Activated CD8-positive, alpha-beta memory T cell treated with anti-CD3 and anti-CD28 coated beads, Interleukin-2, amount 50 U/mL, for 48 hours (primary cell): ENCODE results near the gene THSD4.
"Not testable (repeated sequence)": the region's sequence is repeated elsewhere in the genome, so short reads cannot be mapped to it uniquely, and the experiment has no call there.

Source experiments
- DNase-seq: peaks from one replicate; pipeline ENCODE4 v3.0.0-alpha.2; 2020

Gene THSD4

DNA sequence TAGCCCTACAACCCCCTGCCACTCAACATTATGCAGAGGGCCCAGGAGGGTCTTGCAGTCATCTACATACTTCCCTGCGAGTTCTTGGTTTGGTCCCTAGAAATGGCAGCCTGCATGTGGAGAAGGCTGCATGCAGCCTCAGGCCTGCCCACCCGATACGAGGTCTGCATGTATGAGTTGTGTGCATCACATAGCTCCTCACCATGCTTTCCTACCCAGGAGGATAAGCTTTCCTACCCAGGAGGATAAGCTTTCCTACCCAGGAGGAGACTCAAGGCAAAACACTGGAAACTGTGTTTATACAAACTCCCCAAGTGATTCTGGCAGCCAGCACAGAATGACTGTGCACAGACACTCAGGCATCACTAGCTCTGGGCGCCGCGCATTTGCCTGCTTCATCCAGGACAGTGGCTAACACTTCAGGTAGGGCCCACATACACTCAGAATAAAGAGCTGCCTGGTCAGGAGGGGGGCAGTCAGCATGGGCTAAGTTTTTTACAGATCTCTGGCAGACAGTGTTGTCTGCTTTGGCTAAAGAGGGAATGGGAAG is 187.7 kb downstream of the THSD4 start:
- DNase-seq = no peak

DNA sequence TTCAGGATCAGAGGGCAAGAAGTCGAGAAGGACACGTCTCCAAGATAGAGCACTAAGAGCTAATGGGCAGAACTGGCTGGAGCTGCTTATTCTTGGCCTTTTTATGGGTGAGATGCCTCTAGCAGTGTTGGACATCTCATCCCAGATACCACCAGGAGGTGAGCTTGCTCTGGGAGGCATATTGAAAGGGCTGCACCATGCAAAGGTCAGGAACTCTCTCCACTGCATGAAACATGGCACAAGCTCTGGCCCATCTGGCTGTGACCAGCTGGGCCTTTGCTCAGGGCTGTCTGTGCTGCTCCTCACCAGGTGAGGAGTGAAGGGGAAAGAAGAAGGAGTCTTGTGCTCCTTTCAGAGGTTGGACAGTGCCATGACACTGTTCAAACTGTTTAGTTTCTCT is 188.7 kb downstream of the THSD4 start:
- no peak for DNase-seq

DNA sequence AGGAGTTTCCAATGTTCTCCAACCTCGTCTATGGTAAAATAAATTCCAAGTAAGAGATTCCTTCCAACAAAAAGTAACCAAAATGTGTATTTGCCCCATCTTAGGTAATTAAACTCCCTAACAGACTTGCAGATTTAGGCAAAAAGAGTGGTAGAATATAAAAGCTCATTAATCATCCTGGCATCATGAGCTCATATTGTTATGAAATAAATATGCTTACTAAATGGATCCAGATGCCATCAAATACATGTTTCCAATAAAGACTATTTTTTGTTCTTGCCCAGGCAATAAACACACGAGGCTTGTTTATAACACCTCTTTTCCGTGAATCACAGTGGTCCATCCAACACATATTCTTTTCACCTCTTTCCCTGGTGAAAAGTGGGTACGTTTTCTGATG is 189.4 kb downstream of the THSD4 start:
- DNase-seq = no peak

DNA sequence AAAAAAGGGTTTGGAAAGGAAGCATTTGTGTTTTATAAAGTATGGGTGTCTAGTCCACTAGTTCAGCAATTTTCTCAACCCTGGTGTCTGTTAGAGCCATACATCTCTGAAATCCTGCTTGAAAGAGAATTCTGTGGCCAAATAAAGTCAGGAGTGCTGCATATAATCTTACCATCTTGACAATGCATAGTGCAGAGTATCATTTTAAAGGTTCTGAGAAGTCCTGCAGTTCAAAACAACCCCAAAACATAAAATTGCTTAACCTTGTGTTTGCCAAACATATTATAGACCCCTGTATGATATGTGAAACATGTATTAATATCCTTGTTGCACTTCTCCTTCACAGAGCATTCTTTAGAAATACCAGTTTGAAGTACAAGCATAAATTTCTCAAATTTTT is 191.3 kb downstream of the THSD4 start:
- no peak for DNase-seq

DNA sequence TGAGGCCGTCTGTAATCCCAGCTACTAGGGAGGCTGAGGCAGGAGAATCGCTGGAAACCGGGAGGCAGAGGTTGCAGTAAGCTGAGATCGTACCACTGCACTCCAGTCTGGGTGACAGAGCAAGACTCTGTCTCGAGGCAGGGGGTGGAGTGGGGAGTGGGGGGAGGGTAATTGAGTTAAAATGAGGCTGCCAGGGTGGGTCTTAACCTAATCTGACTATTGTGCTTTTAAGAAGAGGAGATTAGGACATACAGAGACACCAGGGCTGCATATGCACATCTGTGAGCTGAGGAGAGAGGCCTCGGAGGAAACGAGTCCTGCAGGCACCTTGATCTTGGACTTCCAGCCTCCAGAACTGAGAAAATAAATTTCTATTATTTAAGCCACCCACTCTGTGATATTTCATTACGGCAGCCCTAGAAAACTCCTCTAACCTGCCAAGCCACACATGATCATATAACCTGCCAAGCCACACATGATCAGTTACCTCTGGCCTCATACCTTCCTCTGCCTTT is 197.0 kb downstream of the THSD4 start:
- DNase-seq = no peak

DNA sequence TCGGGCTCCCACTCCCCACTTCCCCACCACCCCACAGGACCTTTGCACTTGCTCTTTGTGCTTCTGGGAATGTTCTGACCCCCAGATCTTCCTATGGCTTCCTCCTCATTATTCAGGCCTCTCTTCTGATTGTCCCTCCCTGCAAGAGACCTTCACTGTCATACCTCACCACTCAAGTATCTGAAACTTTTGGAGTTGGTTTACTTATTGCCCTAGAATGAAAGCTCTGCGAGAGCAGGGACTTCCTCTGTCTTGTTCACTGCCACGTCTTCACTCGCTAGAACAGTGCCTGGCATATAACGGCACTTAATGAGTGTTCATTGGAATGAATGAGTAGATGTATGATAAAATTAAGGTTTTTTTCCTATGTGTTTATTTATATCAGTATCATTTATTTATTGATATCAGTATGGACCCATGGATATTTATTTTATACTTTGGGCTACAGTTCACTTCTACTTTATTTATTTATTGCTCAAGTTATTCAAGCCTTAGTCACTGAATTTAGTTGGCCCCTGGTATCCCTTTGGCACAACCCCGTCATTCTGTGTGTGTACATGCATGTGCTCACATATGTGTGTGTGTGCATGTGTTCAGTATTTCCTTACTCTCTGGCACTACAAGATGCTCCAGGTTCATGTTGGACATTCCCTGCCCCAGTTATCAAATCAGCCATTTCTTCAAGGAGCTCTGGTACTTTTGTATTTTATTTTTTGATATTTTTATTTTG is 197.6 kb downstream of the THSD4 start:
- DNase-seq = no peak

DNA sequence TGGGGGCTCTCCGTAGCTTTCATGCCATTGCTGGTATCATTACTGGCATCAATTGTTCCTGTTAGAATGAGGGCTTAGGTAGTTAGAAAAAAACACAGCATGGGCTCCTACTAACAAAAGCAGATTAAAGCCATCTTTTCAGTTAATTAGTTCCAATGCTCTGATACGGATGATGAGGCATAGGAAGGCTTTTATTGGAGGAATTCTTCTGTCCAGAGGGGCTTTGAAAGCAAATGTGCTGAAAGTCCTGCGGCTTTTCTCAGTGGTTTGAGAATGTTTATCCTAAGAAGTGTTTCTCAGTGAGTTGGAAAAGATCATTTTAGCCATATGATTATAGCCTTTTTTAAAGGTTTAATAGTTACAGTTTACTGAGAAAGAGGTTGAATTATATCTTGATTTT is 198.5 kb downstream of the THSD4 start:
- DNase-seq = no peak

DNA sequence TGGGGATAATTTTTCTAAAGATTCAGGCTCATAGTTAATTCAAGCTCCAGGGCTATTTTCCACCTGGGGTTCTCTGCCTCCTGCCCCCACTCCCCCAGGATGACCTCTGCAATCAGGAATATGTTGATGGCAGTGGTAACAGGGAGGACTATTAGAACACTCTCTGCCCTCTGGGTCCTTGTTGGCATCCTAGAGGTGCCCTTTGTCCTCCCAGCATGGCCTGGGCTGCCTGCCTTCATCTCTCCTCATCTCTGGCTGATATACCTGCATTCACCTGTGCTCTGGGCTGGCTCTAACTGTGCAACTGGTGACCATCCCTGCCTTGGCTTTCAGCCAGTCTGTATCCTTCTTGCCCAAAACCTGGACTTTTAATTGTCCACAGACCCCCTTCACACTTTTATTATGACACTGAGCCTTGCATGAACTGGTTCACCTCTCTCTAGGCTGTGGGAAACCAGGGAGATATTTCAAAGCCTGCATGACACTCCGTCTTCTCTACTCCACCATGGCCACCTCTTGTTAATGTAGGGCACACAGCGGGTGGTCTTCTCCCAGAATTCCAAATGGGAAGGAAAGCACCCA is 199.8 kb downstream of the THSD4 start:
- no peak for DNase-seq

DNA sequence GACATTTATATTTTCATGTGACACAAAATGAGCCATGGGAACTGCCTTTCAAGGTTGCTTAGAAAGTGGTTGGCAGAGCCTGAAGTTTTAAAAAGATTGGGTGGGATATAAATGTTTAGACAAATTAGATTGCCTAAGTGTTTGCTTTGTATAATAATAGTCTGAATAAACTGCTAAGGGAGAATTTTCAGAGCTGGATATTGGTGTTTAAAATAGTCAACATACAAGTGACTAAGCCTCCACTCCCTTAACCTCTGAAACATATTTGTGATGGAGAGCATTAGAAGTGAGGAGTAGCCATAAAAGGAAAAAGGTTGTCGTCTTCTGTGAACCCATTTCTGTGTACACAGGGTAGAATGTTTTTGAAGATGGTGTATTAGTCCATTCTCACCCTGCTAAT is 201.6 kb downstream of the THSD4 start:
- DNase-seq = no peak

DNA sequence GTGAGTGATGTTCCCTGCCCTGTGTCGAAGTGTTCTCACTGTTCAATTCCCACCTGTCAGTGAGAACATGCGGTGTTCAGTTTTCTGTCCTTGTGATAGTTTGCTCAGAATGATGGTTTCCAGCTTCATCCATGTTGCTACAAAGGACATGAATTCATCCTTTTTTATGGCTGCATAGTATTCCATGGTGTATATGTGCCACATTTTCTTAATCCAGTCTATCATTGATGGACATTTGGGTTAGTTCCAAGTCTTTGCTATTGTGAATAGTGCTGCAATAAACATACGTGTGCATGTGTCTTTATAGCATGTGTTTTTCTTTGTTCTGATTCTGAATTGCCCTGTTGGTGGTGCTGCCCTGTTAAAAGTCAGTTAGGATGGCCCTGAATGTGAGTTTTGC is 204.2 kb downstream of the THSD4 start:
- not testable (repeated sequence) for DNase-seq

DNA sequence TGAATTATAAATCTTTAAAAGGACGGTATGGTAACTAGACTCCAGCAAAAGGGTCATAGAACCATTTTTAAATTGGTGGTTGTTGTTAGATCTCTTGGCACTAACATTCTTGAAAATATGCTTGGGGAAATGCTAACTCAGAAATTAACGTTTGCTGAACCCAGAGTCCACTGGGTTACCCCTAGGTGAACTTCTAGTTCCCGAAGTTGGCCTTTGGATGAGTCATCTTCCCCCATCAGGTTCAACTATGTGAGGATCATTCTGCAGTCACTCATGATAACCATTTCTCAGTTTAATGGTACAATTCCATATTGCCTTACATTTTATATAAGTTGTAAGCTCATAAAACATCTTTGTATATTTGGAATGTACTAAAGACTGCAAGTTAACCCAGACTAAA is 204.7 kb downstream of the THSD4 start:
- no peak for DNase-seq

DNA sequence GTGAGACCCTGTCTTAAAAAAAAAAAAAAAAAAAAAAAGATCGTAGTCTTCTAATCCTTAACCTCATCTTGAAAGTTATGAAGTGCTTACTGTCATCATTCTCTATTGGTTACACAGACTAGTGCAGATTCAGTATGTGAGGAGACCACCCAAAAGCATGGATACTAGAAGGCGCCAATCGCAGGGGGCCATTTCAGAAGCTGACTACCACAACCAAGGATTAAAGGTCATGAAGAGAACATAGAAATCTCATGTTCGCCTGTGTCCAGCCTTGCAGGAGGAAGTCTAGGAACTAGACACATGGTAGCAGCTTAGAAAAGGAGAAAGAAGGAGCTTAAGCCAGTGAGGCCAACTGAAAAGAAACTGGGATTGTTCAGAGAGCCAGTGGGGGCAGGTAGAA is 207.8 kb downstream of the THSD4 start:
- DNase-seq = no peak

DNA sequence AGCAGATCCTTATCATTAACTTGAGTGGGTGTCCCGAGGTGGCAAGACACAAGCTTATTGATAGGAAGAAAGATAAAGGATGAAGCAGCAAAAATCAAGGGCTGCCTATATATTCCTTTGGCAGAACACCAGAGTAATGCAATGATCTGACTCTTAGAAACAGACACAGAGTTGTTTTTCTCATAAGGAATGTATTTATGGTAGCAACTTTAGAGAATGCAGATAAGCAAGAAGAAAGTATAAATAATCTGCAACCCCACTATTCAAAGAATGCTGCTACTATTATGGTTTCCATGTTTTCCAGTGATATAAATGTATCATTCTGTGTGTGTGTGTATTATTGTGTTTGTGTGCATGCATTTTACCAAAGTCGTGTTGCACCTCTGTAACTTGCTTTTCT is 208.3 kb downstream of the THSD4 start:
- no peak for DNase-seq

DNA sequence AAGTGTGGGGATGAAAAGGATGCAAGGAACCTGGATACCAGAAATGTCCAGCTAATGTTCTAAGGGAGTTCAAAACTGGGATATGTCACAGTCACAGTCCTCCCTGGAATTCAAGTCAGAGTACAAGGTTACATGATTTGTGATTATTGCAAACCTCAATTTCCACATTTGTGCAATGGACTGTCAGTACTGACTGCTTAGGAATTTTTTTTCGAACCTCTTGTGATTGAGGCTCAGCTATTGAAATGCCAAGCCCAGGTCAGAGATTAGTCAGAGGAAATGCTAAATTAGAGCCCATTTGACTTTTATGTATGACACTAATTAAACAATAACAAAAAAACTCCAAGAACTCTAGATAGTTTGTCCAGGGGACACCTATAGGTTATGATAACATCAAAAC is 210.2 kb downstream of the THSD4 start:
- no peak for DNase-seq

DNA sequence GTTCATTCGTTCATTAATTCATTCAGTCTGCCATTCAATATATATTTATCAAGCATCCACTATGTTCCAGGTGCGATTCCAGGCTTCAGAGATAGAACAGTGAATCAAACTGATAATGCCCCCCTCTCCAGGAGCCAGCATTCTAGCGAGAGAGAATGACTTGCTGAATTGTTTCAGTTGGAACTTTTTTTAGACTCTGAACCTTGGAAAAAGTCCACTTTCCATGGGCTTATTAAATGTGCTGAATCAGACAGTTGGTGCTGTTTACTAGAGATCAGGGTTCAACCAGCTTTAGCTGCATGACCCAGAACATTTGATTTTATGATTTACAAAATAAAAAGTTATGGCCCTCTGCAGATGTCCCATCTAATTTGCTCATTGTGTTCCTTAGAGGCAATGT is 213.2 kb downstream of the THSD4 start:
- no peak for DNase-seq

DNA sequence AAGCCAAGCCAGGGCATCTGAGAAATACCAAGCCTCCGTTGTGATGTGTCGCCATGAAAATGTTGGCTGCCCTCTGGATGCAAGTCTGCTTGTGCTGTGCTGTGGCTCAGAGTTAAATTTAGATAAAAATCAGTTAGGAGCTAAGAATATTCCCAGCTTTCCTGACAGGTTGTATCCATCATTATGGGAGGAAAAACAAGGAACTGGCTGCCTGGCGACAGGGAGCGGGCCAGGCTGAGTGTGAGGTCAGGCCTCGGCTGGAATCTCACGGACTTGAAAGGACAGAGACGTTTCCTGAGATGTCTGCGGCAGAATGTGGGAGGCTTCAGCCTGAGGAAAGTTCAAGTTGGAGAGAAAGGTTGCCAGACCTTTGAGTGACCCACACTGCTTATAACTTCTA is 213.8 kb downstream of the THSD4 start:
- DNase-seq = no peak

DNA sequence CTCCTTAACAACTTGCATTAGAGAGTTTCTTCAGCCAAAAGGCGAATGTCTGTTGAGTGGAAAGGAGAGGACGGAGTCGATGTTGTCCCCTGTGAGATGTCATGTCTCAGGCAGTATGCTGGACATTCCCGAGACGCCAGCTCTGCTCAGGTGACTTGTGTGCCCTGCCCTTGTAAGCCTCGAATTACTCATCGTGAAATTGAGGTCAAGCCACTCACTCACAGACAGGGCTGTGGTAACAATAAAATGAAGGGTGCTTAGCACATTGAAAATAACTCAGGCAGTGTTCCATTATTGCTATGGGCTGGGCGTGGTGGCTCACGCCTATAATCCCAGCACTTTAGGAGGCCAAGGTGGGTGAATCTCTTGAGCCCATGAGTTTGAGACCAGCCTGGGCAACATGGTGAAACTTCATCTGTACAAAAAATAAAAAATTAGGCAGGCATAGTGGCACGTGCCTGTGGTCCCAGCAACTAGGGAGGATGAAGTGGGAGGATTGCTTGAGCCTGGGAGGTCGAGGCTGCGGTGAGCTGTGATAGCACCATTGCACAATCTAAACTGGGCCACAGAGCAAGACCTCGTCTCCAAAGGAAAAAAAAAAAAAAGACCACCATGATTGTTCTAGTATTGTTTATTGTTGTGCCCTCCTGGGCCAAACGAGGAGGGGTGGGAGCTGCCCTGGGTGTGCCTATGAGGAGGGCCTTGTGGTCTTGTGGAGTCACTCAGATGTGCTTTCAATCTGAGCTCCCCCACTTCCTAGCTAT is 214.4 kb downstream of the THSD4 start:
- no peak for DNase-seq

DNA sequence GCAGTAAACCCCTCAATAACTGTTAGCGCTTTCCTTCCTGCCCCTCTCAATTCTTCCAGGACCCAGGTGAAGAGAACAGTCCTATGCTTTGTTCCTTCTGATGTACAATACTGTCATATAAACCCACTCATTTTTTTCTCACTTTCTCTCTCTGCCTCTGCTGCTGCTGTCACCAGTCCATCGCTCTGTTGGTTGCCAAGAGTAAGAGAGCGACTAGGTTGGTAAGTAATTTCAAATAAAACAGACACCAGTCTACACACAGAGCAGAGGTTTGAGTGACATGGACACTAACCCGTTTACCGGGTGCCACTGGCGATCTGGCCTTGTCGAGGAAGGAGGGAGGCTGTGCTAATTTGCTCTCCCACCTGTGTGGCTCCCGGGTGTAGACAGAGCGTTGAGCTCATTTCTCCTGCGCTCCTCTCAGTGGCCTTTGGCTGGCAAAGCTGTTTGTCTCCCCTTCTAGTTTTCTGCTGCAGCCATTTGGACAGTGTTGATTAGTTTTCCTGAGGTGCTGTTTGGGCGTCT is 215.4 kb downstream of the THSD4 start:
- DNase-seq = no peak

DNA sequence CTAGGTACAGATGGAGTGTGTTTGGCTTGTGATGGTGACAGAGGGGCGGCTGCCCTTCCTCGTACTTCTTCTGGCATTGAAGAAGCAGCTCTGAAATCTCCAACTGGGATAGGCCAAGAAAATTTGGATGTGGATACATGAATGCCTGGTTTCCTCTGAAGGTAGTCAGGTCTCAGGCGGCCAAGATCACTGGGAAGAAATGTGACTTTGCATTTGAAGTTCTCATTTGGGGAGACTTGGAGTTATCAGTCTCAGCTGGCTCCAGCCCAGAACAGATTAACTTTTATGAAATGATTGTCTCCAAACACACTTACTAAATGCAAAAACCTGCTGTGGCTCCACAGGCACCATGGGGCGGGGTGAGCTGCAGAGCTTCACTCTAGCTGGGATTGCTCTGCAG is 215.9 kb downstream of the THSD4 start:
- no peak for DNase-seq

DNA sequence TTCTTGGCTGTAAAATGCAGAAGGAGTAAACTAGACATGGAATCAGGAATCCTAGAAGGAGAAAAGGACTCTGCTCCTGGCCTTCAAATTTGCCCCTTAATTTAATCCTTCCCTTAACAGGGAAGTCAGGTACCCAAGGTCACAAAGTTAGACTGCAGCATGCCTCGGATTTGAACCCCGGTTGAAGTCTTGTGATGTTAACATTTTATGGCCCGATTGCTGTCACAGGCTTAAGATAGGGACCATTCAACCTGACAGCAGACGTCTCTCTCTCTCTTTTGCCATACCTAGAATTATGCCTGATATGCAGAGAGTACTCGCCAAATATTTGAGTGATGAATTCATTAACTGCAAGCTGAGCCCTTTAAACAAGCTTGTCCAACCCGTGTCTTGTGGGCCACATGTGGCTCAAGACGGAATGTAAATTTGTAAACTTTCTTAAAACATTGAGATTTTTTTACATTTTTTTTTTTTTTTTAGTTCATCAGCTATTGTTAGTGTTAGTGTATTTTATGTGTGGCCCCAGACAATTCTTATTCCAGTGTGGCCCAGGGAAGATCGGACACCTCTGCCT is 217.2 kb downstream of the THSD4 start:
- no peak for DNase-seq

DNA sequence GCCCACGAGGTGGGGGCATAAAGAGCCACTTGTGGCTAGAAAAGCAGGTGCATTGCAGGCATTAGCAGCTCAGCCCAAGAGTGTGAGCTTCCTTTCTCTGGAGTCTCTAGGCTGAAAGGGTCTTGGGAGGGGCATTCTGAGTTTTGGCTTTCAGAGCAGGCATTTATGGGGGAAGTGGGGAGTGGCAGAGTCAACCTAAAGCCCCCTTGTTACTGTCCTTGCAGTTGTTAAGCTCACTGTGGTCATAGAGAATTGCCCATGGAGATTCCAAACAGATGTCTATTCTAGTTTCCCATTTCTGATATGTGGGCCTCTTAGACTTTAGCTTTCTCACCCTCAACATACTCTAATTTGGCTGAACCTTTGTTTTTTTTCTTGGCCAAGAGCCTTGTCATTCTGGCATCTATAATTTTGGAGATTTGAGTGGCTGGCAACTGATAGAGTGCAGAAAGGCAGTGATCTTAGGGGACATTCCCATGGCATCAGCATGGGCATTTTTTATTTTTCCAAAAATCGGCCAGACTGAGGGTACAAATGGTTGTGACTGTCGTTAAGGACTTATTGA is 217.9 kb downstream of the THSD4 start:
- DNase-seq = no peak

DNA sequence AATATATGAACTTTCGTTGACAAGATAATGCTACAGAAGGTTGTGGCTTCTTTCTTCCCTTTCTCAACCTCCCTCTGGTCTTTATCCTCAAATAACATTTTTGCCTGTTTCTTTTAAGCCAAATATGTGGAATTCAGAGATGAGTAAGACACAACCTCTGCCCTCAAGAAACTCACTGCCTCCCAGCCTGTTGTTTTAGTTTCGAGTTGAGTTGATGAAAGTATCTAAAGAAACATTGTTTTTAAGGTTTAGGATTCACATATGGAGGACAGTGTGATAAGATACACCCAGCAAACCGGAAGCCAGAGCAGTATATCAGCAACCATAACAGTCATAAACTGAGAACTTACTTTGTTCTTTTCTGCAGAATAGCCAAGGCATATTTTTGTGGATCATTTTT is 218.6 kb downstream of the THSD4 start:
- no peak for DNase-seq

DNA sequence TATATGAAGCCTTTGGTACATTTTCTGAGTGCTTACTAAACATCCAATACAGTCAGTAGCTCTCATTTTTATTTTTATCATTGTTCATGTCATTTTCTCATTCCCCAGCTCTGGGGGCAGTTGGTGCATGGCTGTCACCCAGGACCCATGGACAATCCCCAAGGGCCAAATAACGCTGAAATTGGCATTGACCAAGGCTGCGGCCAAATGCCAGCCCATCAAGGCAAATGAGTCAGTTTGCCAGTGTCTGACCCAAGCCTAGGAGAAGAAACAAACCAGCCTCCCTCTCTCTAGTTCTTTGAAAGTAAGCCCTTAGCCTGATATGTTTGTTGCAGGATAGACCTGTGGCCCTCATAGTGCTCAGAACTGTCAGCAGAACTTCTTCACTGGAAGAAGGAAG is 219.2 kb downstream of the THSD4 start:
- DNase-seq = no peak
